Vagina (tissue), 2 donors: ENCODE measurements around the gene DHX57.

Source experiments
- POLR2A ChIP-seq, 2 donors: fragments of 450-650 bp; IDR thresholded peaks; one replicate each; pipeline ENCODE4 v1.6.1; 2017; ENCODE audit warnings: antibody characterized with exemption in 2 of 2, mild to moderate bottlenecking in 2 of 2, moderate library complexity in 2 of 2
- TF ChIP-seq, protein P1 (sequence below), 3 experiments: fragments of 450-650 bp in 2 of 3; fragments of 200-600 bp in 1 of 3; sonication (generic) in 1 of 3; IDR thresholded peaks; one replicate each; pipeline ENCODE4 v1.5.1; 2017 to 2019; ENCODE audit warnings: antibody characterized with exemption in 3 of 3, mild to moderate bottlenecking in 2 of 3, moderate library complexity in 2 of 3

DNA sequence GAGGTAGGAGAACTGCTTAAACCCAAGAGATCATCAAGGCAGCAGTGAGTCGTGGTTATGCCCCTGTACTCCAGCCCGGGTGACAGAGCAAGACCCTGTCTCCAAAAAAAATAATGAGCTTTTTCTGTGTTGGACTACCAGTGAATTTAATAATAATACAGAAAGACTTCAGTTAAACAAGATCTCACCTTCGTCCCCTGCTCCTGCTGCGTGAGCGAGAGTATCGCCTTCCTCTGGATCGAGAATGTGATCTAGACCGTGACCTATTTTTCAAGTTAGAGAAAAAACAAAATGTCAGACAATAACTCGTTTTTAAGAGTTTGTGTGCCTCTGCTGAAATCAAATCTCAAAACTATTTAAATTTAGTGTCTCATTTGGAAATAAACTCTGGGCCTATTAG is 127.3 kb downstream of the DHX57 start:
- no peak for TF ChIP-seq POLR2A (IDR thresholded peaks at IDR 0.05)
- TF ChIP-seq, protein P1, sequence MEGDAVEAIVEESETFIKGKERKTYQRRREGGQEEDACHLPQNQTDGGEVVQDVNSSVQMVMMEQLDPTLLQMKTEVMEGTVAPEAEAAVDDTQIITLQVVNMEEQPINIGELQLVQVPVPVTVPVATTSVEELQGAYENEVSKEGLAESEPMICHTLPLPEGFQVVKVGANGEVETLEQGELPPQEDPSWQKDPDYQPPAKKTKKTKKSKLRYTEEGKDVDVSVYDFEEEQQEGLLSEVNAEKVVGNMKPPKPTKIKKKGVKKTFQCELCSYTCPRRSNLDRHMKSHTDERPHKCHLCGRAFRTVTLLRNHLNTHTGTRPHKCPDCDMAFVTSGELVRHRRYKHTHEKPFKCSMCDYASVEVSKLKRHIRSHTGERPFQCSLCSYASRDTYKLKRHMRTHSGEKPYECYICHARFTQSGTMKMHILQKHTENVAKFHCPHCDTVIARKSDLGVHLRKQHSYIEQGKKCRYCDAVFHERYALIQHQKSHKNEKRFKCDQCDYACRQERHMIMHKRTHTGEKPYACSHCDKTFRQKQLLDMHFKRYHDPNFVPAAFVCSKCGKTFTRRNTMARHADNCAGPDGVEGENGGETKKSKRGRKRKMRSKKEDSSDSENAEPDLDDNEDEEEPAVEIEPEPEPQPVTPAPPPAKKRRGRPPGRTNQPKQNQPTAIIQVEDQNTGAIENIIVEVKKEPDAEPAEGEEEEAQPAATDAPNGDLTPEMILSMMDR (IDR thresholded peaks at IDR 0.05): no peak
